22Rv1 (cell line): ENCODE data around the gene LACTB.

ENCODE experiments used
- ZFX ChIP-seq: fragments of 450-650 bp; IDR thresholded peaks from 2 replicates; pipeline ENCODE4 v1.6.1; 2017; ENCODE audit warnings: antibody characterized with exemption, borderline replicate concordance
- TF ChIP-seq, protein P1 (sequence below): fragments of 450-650 bp; IDR thresholded peaks from 2 replicates; pipeline ENCODE4 v1.5.1; 2017; ENCODE audit warnings: mild to moderate bottlenecking

DNA sequence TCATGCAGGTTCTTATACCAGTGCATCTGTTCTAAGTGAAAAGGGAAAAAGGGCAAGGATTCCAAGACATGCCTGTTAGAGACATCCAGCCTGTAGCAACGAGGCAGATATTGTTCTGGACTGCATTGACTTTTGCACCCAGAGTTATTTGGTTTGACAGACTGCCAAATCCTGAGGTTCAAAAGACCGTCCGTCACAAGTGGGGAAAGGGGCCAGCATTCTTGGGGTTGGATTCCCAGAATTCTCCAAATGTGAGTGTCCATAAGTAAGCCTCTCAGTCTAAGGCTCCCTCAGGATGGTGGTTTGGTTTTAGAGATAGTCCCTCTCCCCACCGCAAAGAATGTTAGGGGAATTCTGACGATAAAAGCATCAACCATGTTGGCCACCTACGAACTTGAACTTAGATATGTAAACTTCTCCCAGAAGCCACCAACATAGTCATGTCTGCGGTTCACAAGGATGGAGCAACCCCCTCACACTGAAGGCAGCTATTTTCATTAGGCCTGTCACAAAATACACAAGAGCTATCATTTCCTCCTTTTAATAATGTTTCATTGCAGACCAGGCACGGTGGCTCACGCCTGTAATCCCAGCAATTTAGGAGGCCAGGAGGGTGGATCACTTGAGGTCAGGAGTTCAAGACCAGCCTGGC is 13.6 kb upstream of the LACTB start:
- TF ChIP-seq, protein P1, sequence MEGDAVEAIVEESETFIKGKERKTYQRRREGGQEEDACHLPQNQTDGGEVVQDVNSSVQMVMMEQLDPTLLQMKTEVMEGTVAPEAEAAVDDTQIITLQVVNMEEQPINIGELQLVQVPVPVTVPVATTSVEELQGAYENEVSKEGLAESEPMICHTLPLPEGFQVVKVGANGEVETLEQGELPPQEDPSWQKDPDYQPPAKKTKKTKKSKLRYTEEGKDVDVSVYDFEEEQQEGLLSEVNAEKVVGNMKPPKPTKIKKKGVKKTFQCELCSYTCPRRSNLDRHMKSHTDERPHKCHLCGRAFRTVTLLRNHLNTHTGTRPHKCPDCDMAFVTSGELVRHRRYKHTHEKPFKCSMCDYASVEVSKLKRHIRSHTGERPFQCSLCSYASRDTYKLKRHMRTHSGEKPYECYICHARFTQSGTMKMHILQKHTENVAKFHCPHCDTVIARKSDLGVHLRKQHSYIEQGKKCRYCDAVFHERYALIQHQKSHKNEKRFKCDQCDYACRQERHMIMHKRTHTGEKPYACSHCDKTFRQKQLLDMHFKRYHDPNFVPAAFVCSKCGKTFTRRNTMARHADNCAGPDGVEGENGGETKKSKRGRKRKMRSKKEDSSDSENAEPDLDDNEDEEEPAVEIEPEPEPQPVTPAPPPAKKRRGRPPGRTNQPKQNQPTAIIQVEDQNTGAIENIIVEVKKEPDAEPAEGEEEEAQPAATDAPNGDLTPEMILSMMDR: no peak
- no peak for TF ChIP-seq ZFX
